H9 (cell line): ENCODE measurements around the gene SAA4. TPM values are rescaled to one million over a fixed set of nuclear protein-coding genes. Genes with fewer than 3 reads are reported as not detected.

Source experiments
- DNase-seq: peaks from one replicate; pipeline ENCODE4 v3.0.0-alpha.2; 2017
- H2AFZ ChIP-seq: one replicate; pipeline ENCODE4 v1.6.1; 2013; ENCODE audit warnings: mild to moderate bottlenecking, low read length, control low read depth, moderate library complexity
- H2AK5ac ChIP-seq: 2 replicates; pipeline ENCODE4 v1.6.1; 2013; ENCODE audit warnings: low read length, control low read depth, mixed read lengths; ENCODE audit not compliant: insufficient read length
- H2BK120ac ChIP-seq: one replicate; pipeline ENCODE4 v1.6.1; 2013; ENCODE audit warnings: low read depth, mild to moderate bottlenecking, low read length, control low read depth, inconsistent platforms; ENCODE audit not compliant: poor library complexity, severe bottlenecking
- H2BK12ac ChIP-seq: 2 replicates; pipeline ENCODE4 v1.6.1; 2013; ENCODE audit warnings: low read length, control low read depth, mixed read lengths, low read depth; ENCODE audit not compliant: insufficient read length
- H2BK15ac ChIP-seq: 2 replicates; pipeline ENCODE4 v1.6.1; 2013; ENCODE audit warnings: low read depth, low read length, control low read depth
- H2BK20ac ChIP-seq: one replicate; pipeline ENCODE4 v1.6.1; 2013; ENCODE audit warnings: low read depth, mild to moderate bottlenecking, low read length, control low read depth, inconsistent platforms; ENCODE audit not compliant: poor library complexity, severe bottlenecking
- H2BK5ac ChIP-seq: 2 replicates; pipeline ENCODE4 v1.6.1; 2013; ENCODE audit warnings: low read length, control low read depth, mixed read lengths; ENCODE audit not compliant: insufficient read length
- H3K14ac ChIP-seq: 2 replicates; pipeline ENCODE4 v1.6.1; 2013; ENCODE audit warnings: low read length, control low read depth; ENCODE audit not compliant: insufficient read depth
- H3K18ac ChIP-seq: 2 replicates; pipeline ENCODE4 v1.6.1; 2013; ENCODE audit warnings: low read depth, mild to moderate bottlenecking, mixed read lengths, low read length, control low read depth; ENCODE audit not compliant: insufficient read length
- H3K23ac ChIP-seq: 2 replicates; pipeline ENCODE4 v1.6.1; 2013; ENCODE audit warnings: low read length, control low read depth, mixed read lengths, low read depth; ENCODE audit not compliant: insufficient read length
- H3K23me2 ChIP-seq: 2 replicates; pipeline ENCODE4 v1.6.1; 2013; ENCODE audit warnings: low read depth, mild to moderate bottlenecking, mixed read lengths, low read length, control low read depth; ENCODE audit not compliant: insufficient read length, poor library complexity, severe bottlenecking
- H3K27ac ChIP-seq: 2 replicates; pipeline ENCODE4 v1.5.1; 2013; ENCODE audit warnings: low read length, control low read depth, mixed read lengths, low read depth; ENCODE audit not compliant: insufficient read length
- H3K27me3 ChIP-seq: 2 replicates; pipeline ENCODE4 v1.6.1; 2013; ENCODE audit warnings: low read length, control low read depth, inconsistent platforms; ENCODE audit not compliant: insufficient read depth
- H3K4ac ChIP-seq: 2 replicates; pipeline ENCODE4 v1.6.1; 2013; ENCODE audit warnings: low read depth, mild to moderate bottlenecking, control low read depth, inconsistent platforms, low read length, moderate library complexity
- H3K4me1 ChIP-seq: 2 replicates; pipeline ENCODE4 v1.6.1; 2013; ENCODE audit warnings: low read length, control low read depth, inconsistent platforms; ENCODE audit not compliant: insufficient read depth
- H3K4me2 ChIP-seq: 2 replicates; pipeline ENCODE4 v1.6.1; 2013; ENCODE audit warnings: low read length, control low read depth, mixed read lengths; ENCODE audit not compliant: insufficient read length, insufficient read depth
- H3K56ac ChIP-seq: 2 replicates; pipeline ENCODE4 v1.6.1; 2013; ENCODE audit warnings: low read depth, mild to moderate bottlenecking, mixed read lengths, low read length, control low read depth; ENCODE audit not compliant: insufficient read length
- H3K79me1 ChIP-seq: 2 replicates; pipeline ENCODE4 v1.6.1; 2013; ENCODE audit warnings: low read depth, mild to moderate bottlenecking, moderate library complexity, low read length, control low read depth, inconsistent platforms; ENCODE audit not compliant: insufficient read depth, poor library complexity, severe bottlenecking
- H3K79me2 ChIP-seq: 2 replicates; pipeline ENCODE4 v1.6.1; 2013; ENCODE audit warnings: low read length, control low read depth, inconsistent platforms; ENCODE audit not compliant: insufficient read depth
- H3K9ac ChIP-seq: 2 replicates; pipeline ENCODE4 v1.6.1; 2013; ENCODE audit warnings: low read length, control low read depth, mixed read lengths; ENCODE audit not compliant: insufficient read length; ENCODE audit errors: extremely low read depth
- H3K9me3 ChIP-seq: one replicate; pipeline ENCODE4 v1.6.1; 2013; ENCODE audit warnings: low read depth, low read length, inconsistent platforms; ENCODE audit not compliant: control insufficient read depth
- H3T11ph ChIP-seq: one replicate; pipeline ENCODE4 v1.6.1; 2013; ENCODE audit warnings: mild to moderate bottlenecking, low read length, control low read depth, inconsistent platforms
- H4K20me1 ChIP-seq: one replicate; pipeline ENCODE4 v1.6.1; 2013; ENCODE audit not compliant: control insufficient read depth, insufficient read length, insufficient read depth
- H4K5ac ChIP-seq: 2 replicates; pipeline ENCODE4 v1.6.1; 2013; ENCODE audit warnings: low read depth, mild to moderate bottlenecking, mixed read lengths, low read length, control low read depth; ENCODE audit not compliant: insufficient read length
- H4K8ac ChIP-seq: replicated peaks from 2 replicates; pipeline ENCODE4 v1.6.1; 2013; ENCODE audit warnings: low read length, control low read depth, mixed read lengths, low read depth; ENCODE audit not compliant: insufficient read length
- H4K91ac ChIP-seq: 2 replicates; pipeline ENCODE4 v1.6.1; 2013; ENCODE audit warnings: low read depth, mild to moderate bottlenecking, moderate library complexity, mixed read lengths, low read length, control low read depth; ENCODE audit not compliant: insufficient read length
- H3K27ac Mint-ChIP-seq, 3 experiments: 2 replicates in 2 of 3; 3 replicates in 1 of 3; pipeline ENCODE4 v1.8.0; 2020 to 2021; ENCODE audit warnings: mixed read lengths in 3 of 3, mild to moderate bottlenecking in 1 of 3, moderate library complexity in 1 of 3
- H3K27me3 Mint-ChIP-seq: 2 replicates; pipeline ENCODE4 v1.8.0; 2021; ENCODE audit warnings: low read depth, mild to moderate bottlenecking, moderate library complexity, mixed read lengths
- H3K36me3 Mint-ChIP-seq, 3 experiments: 2 replicates in 2 of 3; 3 replicates in 1 of 3; pipeline ENCODE4 v1.8.0; 2020 to 2021; ENCODE audit warnings: low read depth in 3 of 3, mixed read lengths in 3 of 3; ENCODE audit not compliant: insufficient read depth in 1 of 3
- H3K4me1 Mint-ChIP-seq, 2 experiments: 2 replicates each; pipeline ENCODE4 v1.8.0; 2020; ENCODE audit warnings: mixed read lengths in 2 of 2
- H3K4me3 Mint-ChIP-seq, 2 experiments: 2 replicates in 1 of 2; 3 replicates in 1 of 2; pipeline ENCODE4 v1.8.0; 2020 to 2021; ENCODE audit warnings: mild to moderate bottlenecking in 2 of 2, mixed read lengths in 2 of 2, moderate library complexity in 1 of 2
- H3K9me3 Mint-ChIP-seq, 2 experiments: 2 replicates in 1 of 2; 3 replicates in 1 of 2; pipeline ENCODE4 v1.8.0; 2020; ENCODE audit warnings: mild to moderate bottlenecking in 2 of 2, mixed read lengths in 2 of 2, moderate library complexity in 1 of 2
- WGBS: extraction: QIAGEN DNeasy Blood & Tissue Kit; methylation state at CpG from one replicate; pipeline ENCODE4 v1.1.7; 2013; ENCODE audit warnings: missing lambda C conversion rate, low lambda C conversion rate, mixed read lengths; ENCODE audit not compliant: insufficient read length; ENCODE audit errors: extremely low coverage; 5-methylcytosine and 5-hydroxymethylcytosine counted together
- total RNA-seq: library from RNA; stranded (reverse); gene quantifications from 2 replicates; pipeline ENCODE4 v1.2.1, GENCODE V29; 2021
- TF ChIP-seq, protein P1 (sequence below): fragments of 200-600 bp; sonication (generic); conservative IDR thresholded peaks from 3 replicates; pipeline ENCODE4 v1.8.0; 2021; ENCODE audit warnings: antibody characterized with exemption, mild to moderate bottlenecking

Gene SAA4
- total RNA-seq, 1 experiment from 2014 or later: not detected

DNA sequence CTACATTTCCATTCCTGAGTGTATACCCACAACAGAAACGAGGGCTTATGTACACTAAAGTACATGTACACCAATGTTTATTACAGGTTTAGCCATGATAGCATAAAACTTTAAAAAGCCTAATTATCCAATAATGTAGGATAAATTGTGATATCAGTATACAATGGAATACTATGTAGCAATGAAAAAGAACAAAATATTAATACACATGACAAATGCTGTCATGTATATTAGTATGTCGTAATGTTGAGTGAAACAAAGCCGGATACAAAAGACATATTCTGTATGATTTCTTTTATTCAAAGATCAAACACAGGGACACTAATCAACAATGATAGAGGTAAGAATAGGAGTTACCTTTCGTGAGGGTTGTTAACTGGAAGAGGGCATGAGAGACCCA, 2.7 kb downstream of the SAA4 start:
- WGBS: no CpG with 5 or more reads among the region's 4 CpGs
- Histone ChIP-seq H3K4me1 (no peaks in the 10 kb centered on the region), H4K5ac (no peak overlapping the region), H3K4ac (no peak overlapping the region), H2BK15ac (no peak overlapping the region), H3K79me2 (no peaks in the 10 kb centered on the region), H2BK20ac (no peak overlapping the region), H2AK5ac (no peak overlapping the region), H2BK120ac (no peak overlapping the region), H3T11ph (no peak overlapping the region), H3K14ac (no peak overlapping the region), H4K91ac (no peak overlapping the region), H3K9me3 (no peaks in the 10 kb centered on the region), H3K79me1 (no peaks in the 10 kb centered on the region), H3K27me3 (no peaks in the 10 kb centered on the region), H3K9ac (no peak overlapping the region), H4K20me1 (no peaks in the 10 kb centered on the region), H3K23ac (no peak overlapping the region), H3K56ac (no peak overlapping the region), H3K18ac (no peak overlapping the region), H3K4me2 (no peak overlapping the region), H2AFZ (no peak overlapping the region), H3K27ac (no peak overlapping the region), H2BK5ac (no peak overlapping the region), H3K23me2 (no peaks in the 10 kb centered on the region), H2BK12ac (no peak overlapping the region), H4K8ac (no peak overlapping the region)
- H3K9me3 Mint-ChIP-seq: no peaks in the 10 kb centered on the region
- H3K27me3 Mint-ChIP-seq: peaks cover 8% of the 10 kb centered on the region
- H3K36me3 Mint-ChIP-seq: no peaks in the 10 kb centered on the region
- no peak overlapping the region for H3K27ac Mint-ChIP-seq
- DNase-seq: no peak
- TF ChIP-seq, protein P1, sequence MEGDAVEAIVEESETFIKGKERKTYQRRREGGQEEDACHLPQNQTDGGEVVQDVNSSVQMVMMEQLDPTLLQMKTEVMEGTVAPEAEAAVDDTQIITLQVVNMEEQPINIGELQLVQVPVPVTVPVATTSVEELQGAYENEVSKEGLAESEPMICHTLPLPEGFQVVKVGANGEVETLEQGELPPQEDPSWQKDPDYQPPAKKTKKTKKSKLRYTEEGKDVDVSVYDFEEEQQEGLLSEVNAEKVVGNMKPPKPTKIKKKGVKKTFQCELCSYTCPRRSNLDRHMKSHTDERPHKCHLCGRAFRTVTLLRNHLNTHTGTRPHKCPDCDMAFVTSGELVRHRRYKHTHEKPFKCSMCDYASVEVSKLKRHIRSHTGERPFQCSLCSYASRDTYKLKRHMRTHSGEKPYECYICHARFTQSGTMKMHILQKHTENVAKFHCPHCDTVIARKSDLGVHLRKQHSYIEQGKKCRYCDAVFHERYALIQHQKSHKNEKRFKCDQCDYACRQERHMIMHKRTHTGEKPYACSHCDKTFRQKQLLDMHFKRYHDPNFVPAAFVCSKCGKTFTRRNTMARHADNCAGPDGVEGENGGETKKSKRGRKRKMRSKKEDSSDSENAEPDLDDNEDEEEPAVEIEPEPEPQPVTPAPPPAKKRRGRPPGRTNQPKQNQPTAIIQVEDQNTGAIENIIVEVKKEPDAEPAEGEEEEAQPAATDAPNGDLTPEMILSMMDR: no peak
- no peak overlapping the region for H3K4me3 Mint-ChIP-seq
- H3K4me1 Mint-ChIP-seq: no peaks in the 10 kb centered on the region
